ENCODE results near the gene SLC39A11.

The SLC39A11 gene

GRCh38 chr17:72719206-72719577, 373.3 kb downstream of the SLC39A11 start:
- TF ChIP-seq TOX (CRISPR knock-in tag; IDR thresholded peaks at IDR 0.05; ENCODE audit: borderline replicate concordance) (no peak), CSDC2 (CRISPR knock-in tag; IDR thresholded peaks at IDR 0.05) (no peak), TSHZ2 (CRISPR knock-in tag; IDR thresholded peaks at IDR 0.05) (no peak), SNAI2 (CRISPR knock-in tag; IDR thresholded peaks at IDR 0.05) (no peak), CREB5 (CRISPR knock-in tag; IDR thresholded peaks at IDR 0.05; ENCODE audit: low read depth) (no peak), TCF4 (CRISPR knock-in tag; IDR thresholded peaks at IDR 0.05; ENCODE audit: borderline replicate concordance) (no peak), ZC3H10 (CRISPR knock-in tag; IDR thresholded peaks at IDR 0.05) (no peak), ZNF70 (CRISPR knock-in tag; IDR thresholded peaks at IDR 0.05) (no peak), CSRNP3 (CRISPR knock-in tag; IDR thresholded peaks at IDR 0.05) (no peak), BACH2 (CRISPR knock-in tag; IDR thresholded peaks at IDR 0.05; ENCODE audit: borderline replicate concordance) (no peak), ZNF565 (CRISPR knock-in tag; conservative IDR thresholded peaks at IDR 0.05; ENCODE audit: low read depth) (no peak)

GRCh38 chr17:72717676-72718075, 374.8 kb downstream of the SLC39A11 start:
- no peak for ATAC-seq

More at GRCh38 chr17:72719206-72719577, 373.3 kb downstream of the SLC39A11 start:
- no peak for ATAC-seq

More at GRCh38 chr17:72717676-72718075, 374.8 kb downstream of the SLC39A11 start:
- TF ChIP-seq ZNF565 (CRISPR knock-in tag; conservative IDR thresholded peaks at IDR 0.05; ENCODE audit: low read depth), result no peak
- no peak for TF ChIP-seq PPARA (CRISPR knock-in tag; IDR thresholded peaks at IDR 0.05; ENCODE audit: borderline replicate concordance)
- no peak for TF ChIP-seq BACH2 (CRISPR knock-in tag; IDR thresholded peaks at IDR 0.05; ENCODE audit: borderline replicate concordance)
- TF ChIP-seq GLIS3 (CRISPR knock-in tag; IDR thresholded peaks at IDR 0.05), result no peak
- no peak for TF ChIP-seq TSHZ2 (CRISPR knock-in tag; IDR thresholded peaks at IDR 0.05)
- TF ChIP-seq CREB5 (CRISPR knock-in tag; IDR thresholded peaks at IDR 0.05; ENCODE audit: low read depth), result no peak
- TF ChIP-seq CSDC2 (CRISPR knock-in tag; IDR thresholded peaks at IDR 0.05), result no peak
- no peak for TF ChIP-seq POU6F1 (CRISPR knock-in tag; IDR thresholded peaks at IDR 0.05; ENCODE audit: borderline replicate concordance, low read depth)
- no peak for TF ChIP-seq OSR1 (CRISPR knock-in tag; IDR thresholded peaks at IDR 0.05)
- TF ChIP-seq SNAI2 (CRISPR knock-in tag; IDR thresholded peaks at IDR 0.05), result no peak
- TF ChIP-seq TCF4 (CRISPR knock-in tag; IDR thresholded peaks at IDR 0.05; ENCODE audit: borderline replicate concordance), result no peak
- no peak for TF ChIP-seq ESRRG (CRISPR knock-in tag; IDR thresholded peaks at IDR 0.05)
- TF ChIP-seq ZFP3 (CRISPR knock-in tag; IDR thresholded peaks at IDR 0.05), result no peak
- no peak for TF ChIP-seq TOX (CRISPR knock-in tag; IDR thresholded peaks at IDR 0.05; ENCODE audit: borderline replicate concordance)
- no peak for TF ChIP-seq ZC3H10 (CRISPR knock-in tag; IDR thresholded peaks at IDR 0.05)
- TF ChIP-seq RARB (CRISPR knock-in tag; IDR thresholded peaks at IDR 0.05), result no peak
- no peak for TF ChIP-seq CSRNP3 (CRISPR knock-in tag; IDR thresholded peaks at IDR 0.05)
- TF ChIP-seq ISL1 (CRISPR knock-in tag; IDR thresholded peaks at IDR 0.05), result no peak
- no peak for TF ChIP-seq ZNF8 (CRISPR knock-in tag; IDR thresholded peaks at IDR 0.05)
- no peak for TF ChIP-seq ZFP30 (CRISPR knock-in tag; IDR thresholded peaks at IDR 0.05)

Data from SK-N-SH treated with all-trans-retinoic acid at 6 μM for 48 hours (cell line).